ENCODE results near the gene CACNA1A. TPM values are rescaled to one million over a fixed set of nuclear protein-coding genes. Genes with fewer than 3 reads are reported as not detected.

Gene CACNA1A
- total RNA-seq, 1 donor from 2014 or later: 43.0 TPM

GRCh38 chr19:13382633-13382938 lies 123.7 kb downstream of the CACNA1A start:
- peaks cover 8% of the 10 kb centered on the region for H3K27me3 Mint-ChIP-seq
- no peak overlapping the region for H3K27ac Mint-ChIP-seq
- no peaks in the 10 kb centered on the region for H3K36me3 Mint-ChIP-seq (ENCODE audit: insufficient read depth)
- H3K4me1 Mint-ChIP-seq (ENCODE audit: low read depth): no peaks in the 10 kb centered on the region
- no peak overlapping the region for H3K4me3 Mint-ChIP-seq (ENCODE audit: low read depth)
- TF ChIP-seq CTCF (IDR thresholded peaks at IDR 0.05; ENCODE audit: unreplicated experiment): no peak
- no peak for DNase-seq (ENCODE audit: low spot score, unreplicated experiment)
- no peaks in the 10 kb centered on the region for H3K9me3 Mint-ChIP-seq (ENCODE audit: low read depth)

GRCh38 chr19:13381827-13382632 lies 124.2 kb downstream of the CACNA1A start:
- Mint-ChIP-seq H3K9me3 (ENCODE audit: low read depth) (no peaks in the 10 kb centered on the region), H3K27me3 (peaks cover 5% of the 10 kb centered on the region), H3K36me3 (ENCODE audit: insufficient read depth) (no peaks in the 10 kb centered on the region), H3K27ac (no peak overlapping the region), H3K4me1 (ENCODE audit: low read depth) (no peaks in the 10 kb centered on the region), H3K4me3 (ENCODE audit: low read depth) (no peak overlapping the region)
- DNase-seq (ENCODE audit: low spot score, unreplicated experiment): no peak
- TF ChIP-seq CTCF (IDR thresholded peaks at IDR 0.05; ENCODE audit: unreplicated experiment): no peak

- no peak for TF ChIP-seq CTCF (IDR thresholded peaks at IDR 0.05; ENCODE audit: unreplicated experiment)
- Mint-ChIP-seq H3K4me3 (ENCODE audit: low read depth) (no peak overlapping the region), H3K4me1 (ENCODE audit: low read depth) (no peaks in the 10 kb centered on the region), H3K36me3 (ENCODE audit: insufficient read depth) (no peaks in the 10 kb centered on the region), H3K9me3 (ENCODE audit: low read depth) (peaks cover 4% of the 10 kb centered on the region), H3K27ac (no peak overlapping the region), H3K27me3 (no peaks in the 10 kb centered on the region)
- no peak for DNase-seq (ENCODE audit: low spot score, unreplicated experiment)
Measured at GRCh38 chr19:13376537-13376936, 129.7 kb downstream of the CACNA1A start.

- Mint-ChIP-seq H3K4me3 (ENCODE audit: low read depth) (no peak overlapping the region), H3K36me3 (ENCODE audit: insufficient read depth) (no peaks in the 10 kb centered on the region), H3K9me3 (ENCODE audit: low read depth) (peaks cover 4% of the 10 kb centered on the region), H3K4me1 (ENCODE audit: low read depth) (no peaks in the 10 kb centered on the region), H3K27me3 (peaks cover 4% of the 10 kb centered on the region), H3K27ac (no peak overlapping the region)
- no peak for TF ChIP-seq CTCF (IDR thresholded peaks at IDR 0.05; ENCODE audit: unreplicated experiment)
- DNase-seq (ENCODE audit: low spot score, unreplicated experiment): no peak
Measured at GRCh38 chr19:13373599-13373998, 132.7 kb downstream of the CACNA1A start.

GRCh38 chr19:13370948-13371347 lies 135.3 kb downstream of the CACNA1A start:
- H3K9me3 Mint-ChIP-seq (ENCODE audit: low read depth): peaks cover 4% of the 10 kb centered on the region
- no peaks in the 10 kb centered on the region for H3K36me3 Mint-ChIP-seq (ENCODE audit: insufficient read depth)
- no peak overlapping the region for H3K4me3 Mint-ChIP-seq (ENCODE audit: low read depth)
- TF ChIP-seq CTCF (IDR thresholded peaks at IDR 0.05; ENCODE audit: unreplicated experiment): no peak
- no peaks in the 10 kb centered on the region for H3K4me1 Mint-ChIP-seq (ENCODE audit: low read depth)
- peaks cover 4% of the 10 kb centered on the region for H3K27me3 Mint-ChIP-seq
- no peak for DNase-seq (ENCODE audit: low spot score, unreplicated experiment)
- H3K27ac Mint-ChIP-seq: no peak overlapping the region

Data from progenitor cell of endocrine pancreas (in vitro differentiated cells).